ENCODE results near the gene GATAD2B.

Gene GATAD2B

DNA sequence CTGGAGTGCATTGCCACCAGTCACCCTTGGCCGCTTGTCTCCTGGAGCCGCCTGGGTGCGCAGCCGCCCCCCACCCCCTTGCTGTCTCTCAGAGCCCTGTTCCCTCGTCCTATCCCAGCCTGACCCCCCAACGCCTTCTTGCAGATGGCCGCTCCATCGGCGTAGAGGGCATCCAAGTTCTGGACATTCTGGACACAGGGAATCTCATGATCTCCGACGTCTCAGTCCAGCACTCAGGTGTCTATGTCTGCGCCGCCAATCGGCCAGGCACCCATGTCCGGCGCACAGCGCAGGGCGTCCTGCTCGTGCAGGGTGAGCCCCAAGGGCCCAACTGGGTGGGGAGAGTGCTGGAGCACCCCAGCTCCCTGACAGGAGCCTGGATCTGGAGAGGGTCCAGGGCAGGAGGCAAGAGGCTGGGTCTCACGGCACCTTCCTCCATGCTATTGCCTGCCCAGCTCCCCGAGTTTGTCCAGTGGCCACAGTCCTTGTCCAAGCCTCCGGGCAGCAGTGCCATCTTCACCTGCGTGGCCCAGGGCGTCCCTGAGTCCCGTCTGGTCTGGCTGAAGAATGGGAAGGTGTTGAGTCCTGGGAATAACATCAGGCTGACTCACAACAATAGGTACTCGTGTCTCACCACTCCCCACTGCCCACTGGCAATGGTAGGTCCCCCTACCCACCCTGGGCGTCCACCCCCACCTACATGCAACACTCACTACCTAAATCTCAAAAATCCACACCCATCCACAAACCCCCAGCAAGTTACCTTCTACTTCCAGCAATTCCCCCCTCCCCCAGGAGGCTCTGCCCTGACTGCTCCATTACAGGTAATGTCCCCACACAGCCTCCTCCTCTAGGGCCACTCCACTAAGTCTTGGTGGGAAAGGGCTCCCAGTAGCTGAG is 123.0 kb downstream of the GATAD2B start:
- no peak overlapping the region for H3K4me3 ChIP-seq (ENCODE audit: low read depth, low read length)

DNA sequence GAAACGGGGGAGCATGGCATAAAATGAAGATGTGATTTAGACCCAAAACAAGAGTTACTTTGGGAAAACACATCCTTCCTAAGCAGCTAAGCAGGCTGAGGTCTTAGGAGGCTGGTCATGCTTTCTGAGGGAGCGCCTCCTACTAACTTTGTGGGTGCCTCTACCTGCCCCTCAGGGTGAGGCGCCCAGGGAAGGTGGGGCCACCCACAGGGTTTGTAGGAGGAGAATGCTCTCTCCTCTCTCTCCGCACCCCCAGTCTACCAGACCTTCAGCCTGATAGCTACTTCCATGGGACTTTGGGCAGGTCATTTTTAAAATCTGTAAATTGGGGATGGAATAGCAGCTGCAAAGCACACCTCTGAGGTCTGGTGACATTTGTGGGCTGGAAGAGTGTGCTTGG is 123.8 kb downstream of the GATAD2B start:
- H3K4me3 ChIP-seq (ENCODE audit: low read depth, low read length), result no peak overlapping the region

DNA sequence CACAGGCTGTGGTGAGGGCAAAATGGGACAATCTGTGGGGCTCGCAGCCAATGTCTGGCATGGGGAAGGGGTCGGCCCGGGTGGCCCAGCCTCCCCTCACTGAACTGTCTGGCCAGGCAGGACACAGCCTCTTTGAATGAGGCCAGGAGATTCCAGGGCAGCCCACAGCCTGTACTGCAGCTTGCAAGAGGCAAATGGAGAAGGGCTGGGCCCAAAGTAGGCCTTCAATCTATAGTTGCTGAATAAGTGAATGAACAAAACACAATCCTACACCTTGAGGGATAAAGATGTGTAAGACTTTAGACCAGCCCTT is 124.3 kb downstream of the GATAD2B start:
- no peak overlapping the region for H3K4me3 ChIP-seq (ENCODE audit: low read depth, low read length)

GRCh38 chr1:153796786-153797659 is 125.7 kb downstream of the GATAD2B start:
- no peak overlapping the region for H3K4me3 ChIP-seq (ENCODE audit: low read depth, low read length)

GRCh38 chr1:153795934-153796785 is 126.6 kb downstream of the GATAD2B start:
- no peak overlapping the region for H3K4me3 ChIP-seq (ENCODE audit: low read depth, low read length)

GRCh38 chr1:153795330-153795837 is 127.4 kb downstream of the GATAD2B start:
- no peak overlapping the region for H3K4me3 ChIP-seq (ENCODE audit: low read depth, low read length)

DNA sequence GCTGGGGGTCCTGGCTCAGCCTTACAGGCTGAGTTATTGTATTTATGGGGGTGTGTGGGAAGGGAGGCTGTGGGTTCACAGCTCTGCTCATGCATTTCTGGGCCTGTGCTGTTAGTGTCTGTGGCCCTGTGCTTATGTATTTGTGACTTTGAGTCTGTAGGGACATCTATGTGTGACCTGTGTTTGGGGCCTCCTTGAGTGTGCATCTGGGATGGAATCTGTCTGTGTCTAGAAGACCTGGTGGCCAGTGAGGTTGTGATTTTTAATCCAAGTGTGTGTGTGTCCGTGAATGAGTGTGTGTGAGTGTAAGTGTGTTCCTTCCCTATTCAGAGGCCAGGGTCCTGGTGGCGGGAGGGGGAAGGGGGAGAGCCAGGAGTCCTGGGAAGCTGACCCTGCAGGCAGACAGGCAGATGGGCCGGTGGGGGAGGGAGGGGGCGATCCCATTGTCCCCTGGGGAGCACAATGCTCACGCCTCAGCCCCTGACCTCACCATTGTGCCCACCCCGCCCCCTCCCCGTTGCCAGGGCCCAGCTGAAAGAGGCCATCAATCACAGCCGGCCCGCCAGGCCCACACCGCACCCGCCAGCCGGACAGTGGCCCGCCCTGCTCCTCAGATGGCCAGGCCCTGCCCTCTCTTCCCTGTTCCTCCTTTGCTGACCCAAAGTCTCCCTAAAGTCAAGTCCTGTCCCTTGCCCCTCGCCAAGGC is 128.0 kb downstream of the GATAD2B start:
- no peak overlapping the region for H3K4me3 ChIP-seq (ENCODE audit: low read depth, low read length)

DNA sequence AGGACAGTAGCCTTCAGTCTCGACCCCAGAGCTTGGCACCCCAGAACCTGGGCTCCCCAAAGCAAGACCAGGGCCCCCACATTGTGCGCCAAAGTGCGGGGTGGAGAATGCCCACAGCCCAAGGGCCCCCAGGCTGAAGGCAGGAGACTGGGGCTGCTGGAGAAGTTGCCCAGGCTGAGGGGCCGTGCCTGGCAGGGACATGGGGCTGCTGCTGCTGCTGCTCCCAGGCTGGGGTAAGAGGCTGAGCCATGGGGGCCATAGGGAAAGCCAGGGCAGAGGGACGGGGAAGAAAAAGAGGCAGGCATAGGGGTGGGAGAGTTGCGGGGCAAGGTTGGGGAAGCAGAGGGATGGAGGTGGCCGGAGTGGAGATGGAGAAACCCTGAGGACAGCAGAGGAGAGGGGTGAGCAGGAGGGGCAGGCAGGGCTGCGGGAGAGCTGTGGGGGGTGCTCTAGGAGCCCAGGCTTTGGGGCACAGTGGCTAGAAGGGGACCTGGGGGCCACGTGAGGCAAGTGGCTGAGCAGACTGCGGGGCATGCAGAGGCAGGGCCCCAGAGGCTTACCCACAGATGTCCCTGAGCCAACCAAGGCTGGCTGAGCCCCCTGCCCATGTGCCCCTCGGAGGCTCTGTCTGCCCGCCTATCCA is 128.7 kb downstream of the GATAD2B start:
- no peak overlapping the region for H3K4me3 ChIP-seq (ENCODE audit: low read depth, low read length)

GRCh38 chr1:153793261-153793972 is 129.4 kb downstream of the GATAD2B start:
- H3K4me3 ChIP-seq (ENCODE audit: low read depth, low read length), result no peak overlapping the region

DNA sequence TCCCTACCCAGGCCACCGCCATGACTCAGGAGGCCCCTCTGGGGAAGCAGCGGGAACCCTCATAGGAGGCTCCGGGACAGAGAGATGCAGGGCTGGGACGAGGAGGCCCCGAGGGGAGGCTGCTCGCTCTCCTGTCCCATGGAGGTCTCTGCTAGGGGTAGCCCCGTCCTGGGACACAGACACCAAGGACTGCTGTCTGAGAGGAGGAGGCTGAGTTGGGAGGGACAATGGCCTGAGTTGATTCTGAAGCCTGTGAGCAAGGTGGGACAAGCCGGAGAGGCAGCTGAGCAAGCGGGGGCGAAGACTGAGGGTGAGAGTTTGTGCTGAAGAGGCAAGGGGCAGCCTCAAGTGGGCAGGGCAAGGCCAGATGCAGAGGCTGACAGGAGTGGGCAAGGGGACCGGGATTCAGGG is 130.1 kb downstream of the GATAD2B start:
- H3K4me3 ChIP-seq (ENCODE audit: low read depth, low read length), result no peak overlapping the region

- H3K4me3 ChIP-seq (ENCODE audit: low read depth, low read length), result no peak overlapping the region
These were observed 131.0 kb downstream of the GATAD2B start for GRCh38 chr1:153791648-153792253.

DNA sequence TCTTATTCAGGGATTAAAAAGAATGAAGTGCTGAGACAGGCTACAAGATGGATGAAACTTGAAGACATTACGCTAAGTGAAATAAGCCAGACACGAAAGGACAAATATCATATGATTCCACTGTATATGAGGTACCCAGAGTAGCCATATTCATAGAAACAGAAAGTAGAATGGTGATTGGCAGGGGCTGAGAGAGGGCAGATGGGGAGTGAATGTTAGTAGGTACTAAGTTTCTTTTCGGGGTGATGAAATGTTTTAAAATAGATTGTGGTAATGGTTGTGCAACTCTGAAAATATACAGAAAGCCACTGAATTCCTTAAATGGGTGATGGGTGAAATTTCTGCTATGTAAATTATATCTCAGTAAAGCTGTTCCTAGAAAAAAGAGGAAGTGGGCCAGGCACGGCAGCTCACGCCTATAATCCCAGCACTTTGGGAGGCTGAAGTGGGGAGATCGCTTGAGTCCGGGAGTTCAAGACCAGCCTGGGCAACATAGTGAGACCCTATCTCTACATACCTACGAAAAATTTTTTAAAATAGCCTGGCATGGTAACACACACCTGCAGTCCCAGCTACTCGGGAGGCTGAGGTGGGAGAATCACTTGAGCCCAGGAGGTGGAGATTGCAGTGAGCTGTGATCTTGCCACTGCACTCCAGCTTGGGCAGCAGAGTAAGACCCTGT is 131.7 kb downstream of the GATAD2B start:
- H3K4me3 ChIP-seq (ENCODE audit: low read depth, low read length), result no peak overlapping the region

GRCh38 chr1:153790313-153790965 is 132.3 kb downstream of the GATAD2B start:
- H3K4me3 ChIP-seq (ENCODE audit: low read depth, low read length), result no peak overlapping the region

DNA sequence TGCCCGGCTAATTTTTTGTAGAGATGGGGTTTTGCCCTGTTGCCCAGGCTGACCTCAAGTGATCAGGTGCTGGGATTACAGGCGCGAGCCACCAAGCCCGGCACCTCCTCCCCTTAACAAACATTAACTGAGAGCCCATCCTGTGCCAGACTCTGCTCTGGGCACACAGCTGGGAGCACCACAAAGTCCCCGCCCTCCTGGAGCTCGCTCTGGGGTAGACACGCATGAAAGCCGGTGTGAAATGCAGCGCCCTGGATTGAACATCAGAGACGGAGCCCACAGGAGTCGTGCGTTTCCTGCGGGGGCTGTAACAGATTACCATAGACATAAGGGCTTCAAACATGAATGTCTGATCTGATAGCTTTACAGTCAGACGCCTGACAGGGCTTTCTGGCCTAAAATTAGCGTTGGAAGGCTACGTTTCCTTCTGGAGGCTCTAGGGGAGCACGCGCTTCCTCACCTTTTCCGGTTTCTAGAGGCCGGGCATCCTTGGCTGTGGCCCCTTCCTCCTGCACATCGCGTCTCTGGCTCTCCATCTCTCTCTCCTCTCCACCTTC is 133.2 kb downstream of the GATAD2B start:
- no peak overlapping the region for H3K4me3 ChIP-seq (ENCODE audit: low read depth, low read length)

DNA sequence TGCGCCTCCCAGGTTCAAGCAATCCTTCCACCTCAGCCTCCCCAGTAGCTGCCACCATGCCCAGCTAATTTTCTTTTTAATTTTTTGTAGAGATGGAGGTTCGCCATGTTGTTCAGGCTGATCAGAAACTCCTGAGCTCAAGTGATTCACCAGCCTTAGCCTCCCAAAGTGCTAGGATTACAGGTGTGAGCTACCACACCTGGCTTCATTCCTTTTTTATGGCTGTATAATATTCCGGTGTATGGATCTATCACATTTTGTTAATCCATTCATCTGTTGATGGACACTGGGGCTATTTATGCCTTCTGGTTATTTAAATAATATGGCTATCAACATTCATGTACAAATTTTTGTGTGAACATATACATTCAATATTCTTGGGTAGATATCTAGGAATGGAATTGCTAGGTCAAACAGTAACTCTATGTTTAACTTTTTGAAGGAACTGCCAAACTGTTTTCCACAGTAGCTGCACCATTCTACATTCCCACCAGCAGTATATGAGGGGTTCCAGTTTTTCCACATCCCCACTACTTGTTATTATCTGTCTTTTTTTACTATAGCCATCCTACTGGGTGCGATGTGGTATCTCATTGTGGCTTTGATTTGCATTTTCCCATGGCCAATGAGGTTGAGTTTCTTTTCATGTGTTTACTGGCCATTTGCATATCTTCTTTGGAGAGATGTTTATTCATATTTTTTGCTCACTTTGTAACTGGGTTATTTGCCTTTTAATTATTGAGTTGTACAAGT is 136.6 kb downstream of the GATAD2B start:
- no peak overlapping the region for H3K4me3 ChIP-seq (ENCODE audit: low read depth, low read length)
